ENCODE data around the gene DBH.

Gene DBH

DNA sequence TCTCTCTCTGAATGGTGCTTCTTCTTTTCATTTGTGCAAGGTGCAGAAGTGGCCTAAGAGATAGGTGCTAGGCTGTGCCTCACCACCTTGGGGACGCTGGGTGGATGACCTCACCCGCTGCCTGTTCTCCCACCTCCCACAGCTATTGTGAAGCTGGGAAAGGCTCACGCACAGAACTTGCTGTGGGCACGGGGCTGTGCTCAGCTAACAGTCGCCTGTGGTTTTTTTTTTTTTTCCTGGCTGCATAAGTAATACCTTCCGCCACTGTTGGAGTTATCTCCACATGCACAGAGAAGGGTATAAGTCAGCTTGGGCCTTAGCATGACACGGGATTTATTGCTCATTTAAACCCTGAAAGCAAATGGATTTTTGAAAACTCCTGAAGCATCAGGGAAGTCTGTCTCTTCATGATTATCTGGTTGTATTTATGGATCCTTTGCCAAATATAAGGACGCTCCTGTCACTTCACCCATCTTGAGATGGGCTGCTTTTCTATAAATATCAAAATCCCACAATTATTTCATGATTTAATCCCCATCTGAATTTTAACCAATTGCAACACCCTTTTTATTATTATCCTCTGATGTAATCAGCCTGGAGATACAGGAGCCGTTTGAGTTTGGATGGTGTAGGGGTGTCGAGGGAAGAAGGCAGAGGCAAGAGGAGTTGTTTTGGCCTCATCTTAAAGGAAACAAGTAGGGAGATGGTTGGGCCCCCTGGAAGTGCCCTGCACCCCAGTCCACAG, 9.0 kb downstream of the DBH start:
- H3K27ac ChIP-seq (ENCODE audit: low read length): no peak overlapping the region

GRCh38 chr9:133647148-133647547, 11.0 kb downstream of the DBH start:
- Histone ChIP-seq H3K9ac (ENCODE audit: low read depth, low read length) (no peak overlapping the region), H3K79me2 (ENCODE audit: insufficient read depth, low read length) (no peaks in the 10 kb centered on the region), H3K4me3 (ENCODE audit: low read depth in 1 of 2, low read length in 2 of 2) (no peak overlapping the region), H2AFZ (ENCODE audit: low read depth, low read length) (no peak overlapping the region), H3K27me3 (ENCODE audit: insufficient read depth, low read length, poor library complexity) (no peaks in the 10 kb centered on the region), H4K20me1 (ENCODE audit: insufficient read depth, low read length) (no peaks in the 10 kb centered on the region), H3K36me3 (ENCODE audit: insufficient read depth, low read length) (no peaks in the 10 kb centered on the region), H3K4me2 (ENCODE audit: insufficient read depth, low read length) (no peak overlapping the region), H3K4me1 (ENCODE audit: insufficient read depth, low read length) (no peaks in the 10 kb centered on the region), H3K9me3 (ENCODE audit: insufficient read depth, low read length, severe bottlenecking) (no peaks in the 10 kb centered on the region), H3K27ac (ENCODE audit: low read length) (no peak overlapping the region)
- no peak for ATAC-seq (ENCODE audit: insufficient read depth, low read depth)
- TF ChIP-seq CTCF (IDR thresholded peaks at IDR 0.05; ENCODE audit: borderline replicate concordance, extremely low read depth, low read length, poor library complexity, severe bottlenecking): no peak
- TF ChIP-seq EZH2 (IDR thresholded peaks at IDR 0.05; ENCODE audit: borderline replicate concordance, low read depth, low read length, severe bottlenecking): no peak
- DNase-seq: no peak

More for the DNA sequence above, 9.0 kb downstream of the DBH start:
- Histone ChIP-seq H3K36me3 (ENCODE audit: insufficient read depth, low read length) (no peaks in the 10 kb centered on the region), H3K4me3 (ENCODE audit: low read depth in 1 of 2, low read length in 2 of 2) (no peak overlapping the region), H3K9ac (ENCODE audit: low read depth, low read length) (no peak overlapping the region), H4K20me1 (ENCODE audit: insufficient read depth, low read length) (no peaks in the 10 kb centered on the region), H3K4me2 (ENCODE audit: insufficient read depth, low read length) (no peak overlapping the region), H3K27me3 (ENCODE audit: insufficient read depth, low read length, poor library complexity) (no peaks in the 10 kb centered on the region), H2AFZ (ENCODE audit: low read depth, low read length) (no peak overlapping the region), H3K79me2 (ENCODE audit: insufficient read depth, low read length) (no peaks in the 10 kb centered on the region), H3K9me3 (ENCODE audit: insufficient read depth, low read length, severe bottlenecking) (no peaks in the 10 kb centered on the region), H3K4me1 (ENCODE audit: insufficient read depth, low read length) (no peaks in the 10 kb centered on the region)
- no peak for ATAC-seq (ENCODE audit: insufficient read depth, low read depth)
- no peak for DNase-seq
- TF ChIP-seq EZH2 (IDR thresholded peaks at IDR 0.05; ENCODE audit: borderline replicate concordance, low read depth, low read length, severe bottlenecking): no peak
- TF ChIP-seq CTCF (IDR thresholded peaks at IDR 0.05; ENCODE audit: borderline replicate concordance, extremely low read depth, low read length, poor library complexity, severe bottlenecking): no peak

- Histone ChIP-seq H3K9ac (ENCODE audit: low read depth, low read length) (no peak overlapping the region), H3K4me3 (ENCODE audit: low read depth in 1 of 2, low read length in 2 of 2) (no peak overlapping the region), H3K27ac (ENCODE audit: low read length) (no peak overlapping the region), H4K20me1 (ENCODE audit: insufficient read depth, low read length) (no peaks in the 10 kb centered on the region), H3K4me2 (ENCODE audit: insufficient read depth, low read length) (no peak overlapping the region), H3K79me2 (ENCODE audit: insufficient read depth, low read length) (no peaks in the 10 kb centered on the region), H3K27me3 (ENCODE audit: insufficient read depth, low read length, poor library complexity) (no peaks in the 10 kb centered on the region), H2AFZ (ENCODE audit: low read depth, low read length) (no peak overlapping the region), H3K36me3 (ENCODE audit: insufficient read depth, low read length) (no peaks in the 10 kb centered on the region), H3K4me1 (ENCODE audit: insufficient read depth, low read length) (no peaks in the 10 kb centered on the region), H3K9me3 (ENCODE audit: insufficient read depth, low read length, severe bottlenecking) (no peaks in the 10 kb centered on the region)
- ATAC-seq (ENCODE audit: insufficient read depth, low read depth): no peak
- no peak for DNase-seq
- no peak for TF ChIP-seq CTCF (IDR thresholded peaks at IDR 0.05; ENCODE audit: borderline replicate concordance, extremely low read depth, low read length, poor library complexity, severe bottlenecking)
- no peak for TF ChIP-seq EZH2 (IDR thresholded peaks at IDR 0.05; ENCODE audit: borderline replicate concordance, low read depth, low read length, severe bottlenecking)
These were observed 11.8 kb downstream of the DBH start for GRCh38 chr9:133647765-133648469.

Measured in DND-41 (cell line).